Activated CD8-positive, alpha-beta memory T cell treated with anti-CD3 and anti-CD28 coated beads for 48 hours (primary cell): ENCODE results near the gene HCN2.

Experiments
- DNase-seq, 3 experiments: peaks; one replicate each; pipeline ENCODE4 v3.0.0-alpha.2; 2020; ENCODE audit warnings: low read depth in 2 of 3, low spot score in 2 of 3

The HCN2 gene

GRCh38 chr19:651114-651818 is 61.6 kb downstream of the HCN2 start:
- DNase-seq: no peak

GRCh38 chr19:651991-652390 is 62.3 kb downstream of the HCN2 start:
- no peak for DNase-seq

- no peak for DNase-seq
Measured at GRCh38 chr19:652467-653389, 63.0 kb downstream of the HCN2 start.

GRCh38 chr19:653425-653824 is 63.7 kb downstream of the HCN2 start:
- no peak for DNase-seq

- DNase-seq: no peak
Measured at GRCh38 chr19:655691-656090, 66.0 kb downstream of the HCN2 start.

- DNase-seq: no peak
Measured at GRCh38 chr19:656751-657559, 67.3 kb downstream of the HCN2 start.

GRCh38 chr19:657611-658010 is 67.9 kb downstream of the HCN2 start:
- DNase-seq: no peak

- DNase-seq: no peak
Measured at GRCh38 chr19:658059-658839, 68.6 kb downstream of the HCN2 start.

- DNase-seq: no peak
Measured at GRCh38 chr19:658916-659839, 69.5 kb downstream of the HCN2 start.

GRCh38 chr19:660793-661426 is 71.2 kb downstream of the HCN2 start:
- DNase-seq: no peak

- DNase-seq: no peak
Measured at GRCh38 chr19:661427-662196, 71.9 kb downstream of the HCN2 start.

GRCh38 chr19:662207-662961 is 72.7 kb downstream of the HCN2 start:
- DNase-seq: peak in 2 of 3 experiments; percentile 53 to 54

GRCh38 chr19:662962-663681 is 73.4 kb downstream of the HCN2 start, which contains the start of gene RNF126:
TSS of gene RNF126 (minus strand) at chr19:663214. CDS start at chr19:663121, 93 bp downstream.
- peak; percentile 90 to 96 (median 93) for DNase-seq

GRCh38 chr19:663682-664117 is 74.0 kb downstream of the HCN2 start:
- no peak for DNase-seq

- peak in 2 of 3 experiments; percentile 57 to 70 for DNase-seq
Measured at GRCh38 chr19:664913-665443, 75.3 kb downstream of the HCN2 start.
